ENCODE results near the gene IFNG-AS1. TPM values are rescaled to one million over a fixed set of nuclear protein-coding genes. Genes with fewer than 3 reads are reported as not detected.

The IFNG-AS1 gene
- total RNA-seq, 1 donor from 2014 or later: not detected

DNA sequence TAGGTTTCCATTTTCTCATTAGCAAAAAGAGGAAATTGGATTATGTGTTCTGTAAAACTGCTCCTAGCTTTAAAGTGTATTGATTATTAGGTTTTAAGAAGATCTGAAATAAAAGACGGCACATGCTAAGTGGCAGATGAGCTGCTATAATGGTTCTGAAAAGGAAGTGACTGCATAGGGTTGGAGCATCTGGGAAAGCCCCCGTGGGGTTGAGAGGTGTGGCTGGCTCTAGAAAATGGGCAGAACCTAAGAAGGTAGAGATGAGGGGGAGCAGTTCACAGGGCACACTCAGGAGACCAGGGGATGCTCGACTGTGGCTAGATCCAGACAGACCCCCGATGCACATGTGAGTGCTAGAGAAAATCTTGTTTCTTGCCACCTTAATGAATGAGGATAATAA is 1.9 kb downstream of the IFNG-AS1 start:
- no peak for FAIRE-seq
- no peak for DNase-seq (ENCODE audit: low spot score in 2 of 2)

GRCh38 chr12:67993143-67993542 is 3.9 kb downstream of the IFNG-AS1 start:
- FAIRE-seq (no peak), DNase-seq (ENCODE audit: low spot score in 2 of 2) (no peak)

DNA sequence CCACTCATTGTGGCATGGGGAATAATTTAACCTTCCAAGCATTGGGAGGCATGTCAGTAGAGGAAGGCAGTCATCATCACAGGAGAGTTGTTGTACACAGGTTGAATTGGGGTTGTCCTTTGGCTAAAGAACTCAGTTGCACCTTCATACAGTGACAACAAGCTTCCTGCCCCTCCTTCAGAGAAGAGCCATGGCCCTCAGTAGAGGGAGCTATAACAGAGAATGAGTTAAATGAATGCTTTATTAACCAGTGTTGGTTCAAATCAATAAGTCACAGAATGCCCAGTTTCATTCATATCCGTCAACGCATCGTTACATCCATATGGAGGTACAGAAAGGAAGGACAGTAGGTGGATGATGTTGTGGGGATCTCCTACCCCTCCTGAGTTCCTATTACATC is 4.8 kb downstream of the IFNG-AS1 start:
- DNase-seq (ENCODE audit: low spot score in 2 of 2): no peak
- FAIRE-seq: no peak

DNA sequence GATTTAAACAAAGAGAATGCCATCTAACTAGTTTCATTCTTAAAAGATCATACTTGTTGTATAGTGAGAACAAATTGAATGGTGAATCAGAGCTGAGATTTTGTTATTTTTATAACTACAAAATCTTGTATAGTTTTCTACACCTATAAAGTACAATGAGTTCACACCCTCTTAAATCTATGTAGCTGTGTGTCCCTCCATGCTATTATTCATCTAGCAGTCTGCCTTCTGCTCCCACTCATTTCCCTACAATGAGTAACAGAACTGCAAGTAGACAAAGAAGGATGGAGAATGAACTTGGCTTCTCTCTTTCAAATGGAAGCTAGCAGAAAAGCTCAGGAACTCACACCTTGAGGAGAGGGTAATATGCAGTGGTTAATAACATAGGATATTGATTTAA is 7.1 kb downstream of the IFNG-AS1 start:
- DNase-seq (ENCODE audit: low spot score in 2 of 2) (no peak), FAIRE-seq (no peak)

GRCh38 chr12:67998379-67998778 is 9.1 kb downstream of the IFNG-AS1 start:
- DNase-seq (ENCODE audit: low spot score in 2 of 2) (no peak), FAIRE-seq (no peak)

DNA sequence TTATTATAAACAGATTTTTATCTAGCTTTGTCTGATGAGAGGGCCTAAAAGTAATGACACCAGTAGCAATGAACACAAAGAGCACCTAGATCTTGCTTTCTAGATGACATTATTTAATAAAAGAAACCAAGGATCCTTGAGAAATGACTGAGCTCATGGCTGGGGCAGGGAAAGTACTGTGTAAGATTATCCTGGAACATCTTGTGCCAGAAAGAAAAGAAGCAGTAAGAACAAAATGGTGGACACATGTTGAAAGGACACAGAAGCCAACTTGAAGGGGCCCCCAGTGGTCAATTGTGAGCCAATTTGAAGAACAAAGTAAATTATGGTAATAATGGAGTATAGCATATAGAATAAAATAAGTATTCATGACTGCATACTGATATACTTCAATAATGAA is 10.0 kb downstream of the IFNG-AS1 start:
- FAIRE-seq (no peak), DNase-seq (ENCODE audit: low spot score in 2 of 2) (no peak)

DNA sequence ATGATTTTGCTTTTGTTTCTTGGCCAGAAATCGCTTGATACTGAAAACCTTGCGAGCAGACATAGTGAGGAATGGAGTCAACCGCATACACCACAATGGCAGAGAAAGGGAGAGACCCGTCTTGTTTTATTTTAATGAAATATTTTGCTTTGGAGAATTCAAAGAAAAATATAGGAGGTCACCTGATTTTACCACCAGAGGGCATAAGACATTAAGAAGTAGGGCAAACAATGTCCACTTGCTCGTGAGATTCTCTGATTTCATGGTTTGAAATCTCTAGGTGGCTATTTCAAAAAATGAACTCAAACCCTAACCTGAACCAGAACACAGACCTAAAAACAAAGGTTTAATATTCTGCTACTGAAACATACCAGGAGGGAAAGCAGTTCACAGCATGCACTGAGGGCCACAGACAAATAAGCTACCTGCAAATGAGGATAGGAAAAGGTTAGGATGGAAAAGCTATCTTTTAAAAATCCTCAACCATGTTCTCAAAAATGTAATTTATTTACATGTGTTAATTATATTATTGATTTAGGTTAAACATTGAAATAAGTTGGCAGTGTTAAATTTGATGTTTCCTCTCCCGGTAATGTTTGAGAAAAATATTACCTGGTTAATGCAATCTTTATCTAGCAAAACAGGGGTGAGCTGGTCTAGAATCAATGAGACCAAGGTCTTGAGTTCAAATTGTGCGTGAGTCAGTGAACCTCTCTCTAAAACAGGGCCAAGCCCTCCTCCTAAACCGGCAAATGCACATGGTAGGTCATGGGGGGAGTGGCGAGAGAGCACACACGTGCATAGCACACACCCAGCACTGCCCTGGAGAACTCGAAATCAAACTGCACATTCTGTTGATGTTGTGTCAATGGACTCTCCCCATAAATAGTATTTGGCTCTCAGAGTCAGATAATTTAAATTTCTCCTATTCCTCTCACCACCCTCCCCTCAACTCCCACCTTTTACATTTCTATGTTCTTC is 12.5 kb downstream of the IFNG-AS1 start:
- DNase-seq (ENCODE audit: low spot score in 2 of 2) (no peak), FAIRE-seq (no peak)

GRCh38 chr12:68003777-68004176 is 14.5 kb downstream of the IFNG-AS1 start:
- DNase-seq (ENCODE audit: low spot score in 2 of 2): no peak
- no peak for FAIRE-seq

DNA sequence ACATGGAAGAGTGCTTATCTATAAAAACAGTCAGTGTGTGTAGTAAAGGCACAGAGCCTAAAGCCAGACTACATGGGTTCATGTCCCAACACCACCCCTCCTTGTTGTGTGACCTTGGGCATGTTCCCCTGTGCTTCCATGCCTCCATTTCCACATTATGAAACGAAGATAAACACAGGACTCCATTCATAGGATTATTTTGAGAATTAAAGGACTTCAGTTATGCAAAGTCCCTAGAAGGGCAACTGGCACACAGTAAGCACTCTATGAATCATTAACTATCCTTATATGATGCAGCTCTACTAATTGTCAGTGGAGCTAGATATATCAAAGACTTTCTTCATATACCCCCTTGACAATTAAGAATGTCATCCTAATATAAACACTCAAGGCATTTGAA is 17.8 kb downstream of the IFNG-AS1 start:
- FAIRE-seq: no peak

GRCh38 chr12:68007466-68007865 is 18.2 kb downstream of the IFNG-AS1 start:
- DNase-seq (ENCODE audit: low spot score in 2 of 2) (no peak), FAIRE-seq (no peak)

More for the DNA sequence above, 17.8 kb downstream of the IFNG-AS1 start:
- no peak for DNase-seq (ENCODE audit: low spot score in 2 of 2)

GRCh38 chr12:68011206-68011881 is 22.1 kb downstream of the IFNG-AS1 start:
- FAIRE-seq (no peak), DNase-seq (ENCODE audit: low spot score in 2 of 2) (no peak)

GRCh38 chr12:68011882-68012207 is 22.6 kb downstream of the IFNG-AS1 start:
- DNase-seq (ENCODE audit: low spot score in 2 of 2): no peak
- FAIRE-seq: no peak

DNA sequence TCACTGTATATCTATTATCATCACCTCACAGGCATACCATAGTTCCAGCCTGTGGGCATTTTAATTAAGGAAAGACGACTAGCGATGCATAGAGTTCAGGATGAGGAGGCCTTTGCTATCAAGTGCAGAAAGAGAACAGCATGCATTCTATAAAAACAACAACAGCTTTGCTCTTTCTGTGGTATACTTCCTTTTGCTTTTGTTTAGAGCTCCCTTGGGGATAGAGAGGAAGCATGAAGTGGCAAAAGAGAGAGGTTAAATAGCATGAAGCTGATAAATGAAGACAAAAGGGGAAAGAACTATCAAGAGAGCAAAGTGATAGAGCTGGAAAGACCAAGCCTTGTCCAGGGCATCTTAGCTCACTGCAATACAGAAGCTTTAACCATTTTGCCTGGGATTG is 23.5 kb downstream of the IFNG-AS1 start:
- FAIRE-seq (no peak), DNase-seq (ENCODE audit: low spot score in 2 of 2) (no peak)

DNA sequence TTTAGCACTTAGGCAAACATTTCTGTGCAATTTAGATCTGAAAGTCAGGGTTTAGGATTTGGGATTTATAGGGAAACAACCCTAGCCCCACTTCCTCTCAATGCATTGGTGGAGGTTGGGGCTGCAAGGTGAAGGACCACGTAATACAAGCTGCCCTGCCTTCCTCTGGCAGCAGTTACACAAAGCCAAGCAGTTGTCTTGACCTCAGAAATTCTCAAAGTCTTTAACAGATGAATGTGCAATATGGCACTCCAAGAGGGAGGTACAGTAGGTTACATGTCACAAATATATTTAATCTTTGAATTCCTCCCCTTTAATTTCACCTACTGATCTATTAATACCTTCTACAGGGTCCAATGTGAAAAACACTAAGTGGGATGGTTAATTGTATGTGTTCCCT is 23.9 kb downstream of the IFNG-AS1 start:
- no peak for DNase-seq (ENCODE audit: low spot score in 2 of 2)
- no peak for FAIRE-seq

- no peak for FAIRE-seq
- no peak for DNase-seq (ENCODE audit: low spot score in 2 of 2)
Observed at GRCh38 chr12:68016136-68016535, 26.9 kb downstream of the IFNG-AS1 start.

DNA sequence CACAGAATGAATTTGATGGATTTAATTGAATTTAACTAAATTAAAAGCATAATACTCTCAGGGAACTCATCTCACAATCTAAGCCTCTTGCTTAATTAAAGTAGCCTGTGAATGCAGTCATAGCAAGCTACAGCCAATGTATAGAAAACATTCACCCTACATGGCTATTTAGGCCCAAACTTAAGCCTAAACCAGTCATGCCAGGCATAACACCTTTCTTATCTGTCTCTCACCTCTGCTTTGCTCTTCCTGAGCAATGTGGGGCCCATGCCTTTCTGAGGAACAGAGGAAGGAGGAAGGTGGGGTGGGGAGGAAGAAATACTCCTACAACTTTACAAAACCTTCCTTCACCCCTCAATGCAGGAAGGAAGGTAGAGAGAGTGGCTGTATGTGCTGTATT is 29.1 kb downstream of the IFNG-AS1 start:
- DNase-seq (ENCODE audit: low spot score in 2 of 2) (no peak), FAIRE-seq (no peak)

- DNase-seq (ENCODE audit: low spot score in 2 of 2): no peak
- no peak for FAIRE-seq
Observed at GRCh38 chr12:68020049-68020448, 30.8 kb downstream of the IFNG-AS1 start.

- DNase-seq (ENCODE audit: low spot score in 2 of 2): no peak
Observed at GRCh38 chr12:68020699-68021098, 31.5 kb downstream of the IFNG-AS1 start.

GRCh38 chr12:68028647-68029046 is 39.4 kb downstream of the IFNG-AS1 start:
- FAIRE-seq (no peak), DNase-seq (ENCODE audit: low spot score in 2 of 2) (no peak)

More at GRCh38 chr12:68020699-68021098, 31.5 kb downstream of the IFNG-AS1 start:
- FAIRE-seq: no peak

DNA sequence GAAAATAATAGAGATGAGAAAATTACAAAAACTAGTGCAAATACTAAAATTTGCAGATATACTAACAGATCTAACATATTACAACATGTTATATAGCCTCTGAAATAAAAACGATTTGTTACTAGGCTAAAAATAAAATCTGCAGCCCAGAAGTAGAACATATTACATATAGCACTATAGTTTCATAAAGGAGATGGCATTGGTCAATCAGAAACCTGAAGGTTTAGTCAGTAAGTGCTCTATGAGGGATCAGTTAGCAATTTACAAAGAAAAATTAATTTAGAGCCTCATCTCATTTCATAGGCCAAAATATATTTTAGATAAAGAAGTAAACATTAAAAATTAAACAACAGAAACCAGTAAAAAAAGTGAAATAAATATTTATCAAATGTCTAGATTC is 41.0 kb downstream of the IFNG-AS1 start:
- DNase-seq (ENCODE audit: low spot score in 2 of 2) (no peak), FAIRE-seq (no peak)

DNA sequence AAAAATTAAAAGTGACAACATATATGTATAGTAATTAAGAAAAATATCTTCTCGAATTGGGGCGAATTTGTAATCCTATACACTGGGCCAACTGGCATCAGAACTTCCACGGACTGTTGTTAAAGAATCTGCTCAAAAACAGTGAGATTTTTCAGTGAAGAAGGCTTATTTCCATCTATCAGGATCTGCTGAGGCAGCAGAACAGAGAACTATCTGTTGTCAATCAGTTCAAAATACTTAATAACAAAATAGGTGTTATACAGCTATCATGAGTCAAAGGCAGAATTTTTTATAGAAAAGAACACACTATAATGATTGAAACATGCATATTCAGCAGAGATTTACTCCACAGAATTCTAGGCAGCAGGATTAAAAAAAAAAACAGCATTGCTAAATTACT is 41.9 kb downstream of the IFNG-AS1 start:
- FAIRE-seq: no peak
- DNase-seq (ENCODE audit: low spot score in 2 of 2): no peak
